ENCODE measurements around the gene MVD.

MVD gene

GRCh38 chr16:88653101-88653500 lies 9.8 kb downstream of the MVD start:
- TF ChIP-seq CTCF (IDR thresholded peaks at IDR 0.05; ENCODE audit: low read depth, low read length) = no peak
- no peaks in the 10 kb centered on the region for H3K27me3 ChIP-seq (ENCODE audit: insufficient read depth, low read depth, severe bottlenecking)
- H3K36me3 ChIP-seq = no peaks in the 10 kb centered on the region; the same call in 1 of the 2 replicates
- H3K4me3 ChIP-seq (ENCODE audit: low read depth, low read length) = no peak overlapping the region
- no peak overlapping the region for H3K27ac ChIP-seq
- no peak for DNase-seq
- H3K9me3 ChIP-seq (ENCODE audit: severe bottlenecking) = no peaks in the 10 kb centered on the region

GRCh38 chr16:88652762-88653063 lies 10.2 kb downstream of the MVD start:
- no peak for DNase-seq
- H3K27ac ChIP-seq = no peak overlapping the region
- H3K9me3 ChIP-seq (ENCODE audit: severe bottlenecking) = no peaks in the 10 kb centered on the region
- no peak for TF ChIP-seq CTCF (IDR thresholded peaks at IDR 0.05; ENCODE audit: low read depth, low read length)
- H3K36me3 ChIP-seq = no peaks in the 10 kb centered on the region; the same call in 1 of the 2 replicates
- H3K4me3 ChIP-seq (ENCODE audit: low read depth, low read length) = no peak overlapping the region
- H3K27me3 ChIP-seq (ENCODE audit: insufficient read depth, low read depth, severe bottlenecking) = no peaks in the 10 kb centered on the region

- Histone ChIP-seq H3K4me3 (ENCODE audit: low read depth, low read length) (no peak overlapping the region), H3K36me3 (no peaks in the 10 kb centered on the region; the same call in 1 of the 2 replicates), H3K9me3 (ENCODE audit: severe bottlenecking) (no peaks in the 10 kb centered on the region), H3K27me3 (ENCODE audit: insufficient read depth, low read depth, severe bottlenecking) (no peaks in the 10 kb centered on the region), H3K27ac (no peak overlapping the region)
- no peak for TF ChIP-seq CTCF (IDR thresholded peaks at IDR 0.05; ENCODE audit: low read depth, low read length)
- no peak for DNase-seq
Measured at GRCh38 chr16:88651989-88652761, 10.7 kb downstream of the MVD start.

GRCh38 chr16:88651276-88651988 lies 11.5 kb downstream of the MVD start:
- H3K27me3 ChIP-seq (ENCODE audit: insufficient read depth, low read depth, severe bottlenecking) = no peaks in the 10 kb centered on the region
- H3K9me3 ChIP-seq (ENCODE audit: severe bottlenecking) = no peaks in the 10 kb centered on the region
- H3K36me3 ChIP-seq = no peaks in the 10 kb centered on the region; the same call in 1 of the 2 replicates
- no peak for TF ChIP-seq CTCF (IDR thresholded peaks at IDR 0.05; ENCODE audit: low read depth, low read length)
- peak; percentile 44 for DNase-seq
- H3K4me3 ChIP-seq (ENCODE audit: low read depth, low read length) = no peak overlapping the region
- H3K27ac ChIP-seq = no peak overlapping the region

GRCh38 chr16:88650749-88651275 lies 12.1 kb downstream of the MVD start, which contains the start of gene CYBA:
TSS of gene CYBA (minus strand) at chr16:88651053. CDS start at chr16:88651013, 40 bp downstream.
- Histone ChIP-seq H3K4me3 (ENCODE audit: low read depth, low read length) (no peak within 1 kb of the TSS), H3K36me3 (no peaks in the 10 kb centered on the region; the same call in 1 of the 2 replicates), H3K27me3 (ENCODE audit: insufficient read depth, low read depth, severe bottlenecking) (no peaks in the 10 kb centered on the region), H3K9me3 (ENCODE audit: severe bottlenecking) (no peaks in the 10 kb centered on the region), H3K27ac (no peak within 1 kb of the TSS)
- no peak for TF ChIP-seq CTCF (IDR thresholded peaks at IDR 0.05; ENCODE audit: low read depth, low read length)
- DNase-seq = no peak

All from WERI-Rb-1 (cell line).